H9 (cell line): Measurements from ENCODE around the gene BOD1. TPM values are rescaled to one million over a fixed set of nuclear protein-coding genes. Genes with fewer than 3 reads are reported as not detected.
A peak's percentile ranks its signal among the peaks of the same experiment; 100 is the strongest.

ENCODE experiments used
- DNase-seq: peaks from one replicate; pipeline ENCODE4 v3.0.0-alpha.2; 2017
- H2AFZ ChIP-seq: one replicate; pipeline ENCODE4 v1.6.1; 2013; ENCODE audit warnings: mild to moderate bottlenecking, low read length, control low read depth, moderate library complexity
- H2AK5ac ChIP-seq: 2 replicates; pipeline ENCODE4 v1.6.1; 2013; ENCODE audit warnings: low read length, control low read depth, mixed read lengths; ENCODE audit not compliant: insufficient read length
- H2BK120ac ChIP-seq: one replicate; pipeline ENCODE4 v1.6.1; 2013; ENCODE audit warnings: low read depth, mild to moderate bottlenecking, low read length, control low read depth, inconsistent platforms; ENCODE audit not compliant: poor library complexity, severe bottlenecking
- H2BK12ac ChIP-seq: 2 replicates; pipeline ENCODE4 v1.6.1; 2013; ENCODE audit warnings: low read length, control low read depth, mixed read lengths, low read depth; ENCODE audit not compliant: insufficient read length
- H2BK15ac ChIP-seq: 2 replicates; pipeline ENCODE4 v1.6.1; 2013; ENCODE audit warnings: low read depth, low read length, control low read depth
- H2BK20ac ChIP-seq: one replicate; pipeline ENCODE4 v1.6.1; 2013; ENCODE audit warnings: low read depth, mild to moderate bottlenecking, low read length, control low read depth, inconsistent platforms; ENCODE audit not compliant: poor library complexity, severe bottlenecking
- H2BK5ac ChIP-seq: 2 replicates; pipeline ENCODE4 v1.6.1; 2013; ENCODE audit warnings: low read length, control low read depth, mixed read lengths; ENCODE audit not compliant: insufficient read length
- H3K14ac ChIP-seq: 2 replicates; pipeline ENCODE4 v1.6.1; 2013; ENCODE audit warnings: low read length, control low read depth; ENCODE audit not compliant: insufficient read depth
- H3K18ac ChIP-seq: 2 replicates; pipeline ENCODE4 v1.6.1; 2013; ENCODE audit warnings: low read depth, mild to moderate bottlenecking, mixed read lengths, low read length, control low read depth; ENCODE audit not compliant: insufficient read length
- H3K23ac ChIP-seq: 2 replicates; pipeline ENCODE4 v1.6.1; 2013; ENCODE audit warnings: low read length, control low read depth, mixed read lengths, low read depth; ENCODE audit not compliant: insufficient read length
- H3K23me2 ChIP-seq: 2 replicates; pipeline ENCODE4 v1.6.1; 2013; ENCODE audit warnings: low read depth, mild to moderate bottlenecking, mixed read lengths, low read length, control low read depth; ENCODE audit not compliant: insufficient read length, poor library complexity, severe bottlenecking
- H3K27ac ChIP-seq: 2 replicates; pipeline ENCODE4 v1.5.1; 2013; ENCODE audit warnings: low read length, control low read depth, mixed read lengths, low read depth; ENCODE audit not compliant: insufficient read length
- H3K27me3 ChIP-seq: 2 replicates; pipeline ENCODE4 v1.6.1; 2013; ENCODE audit warnings: low read length, control low read depth, inconsistent platforms; ENCODE audit not compliant: insufficient read depth
- H3K4ac ChIP-seq: 2 replicates; pipeline ENCODE4 v1.6.1; 2013; ENCODE audit warnings: low read depth, mild to moderate bottlenecking, control low read depth, inconsistent platforms, low read length, moderate library complexity
- H3K4me1 ChIP-seq: 2 replicates; pipeline ENCODE4 v1.6.1; 2013; ENCODE audit warnings: low read length, control low read depth, inconsistent platforms; ENCODE audit not compliant: insufficient read depth
- H3K4me2 ChIP-seq: 2 replicates; pipeline ENCODE4 v1.6.1; 2013; ENCODE audit warnings: low read length, control low read depth, mixed read lengths; ENCODE audit not compliant: insufficient read length, insufficient read depth
- H3K56ac ChIP-seq: 2 replicates; pipeline ENCODE4 v1.6.1; 2013; ENCODE audit warnings: low read depth, mild to moderate bottlenecking, mixed read lengths, low read length, control low read depth; ENCODE audit not compliant: insufficient read length
- H3K79me1 ChIP-seq: 2 replicates; pipeline ENCODE4 v1.6.1; 2013; ENCODE audit warnings: low read depth, mild to moderate bottlenecking, moderate library complexity, low read length, control low read depth, inconsistent platforms; ENCODE audit not compliant: insufficient read depth, poor library complexity, severe bottlenecking
- H3K79me2 ChIP-seq: 2 replicates; pipeline ENCODE4 v1.6.1; 2013; ENCODE audit warnings: low read length, control low read depth, inconsistent platforms; ENCODE audit not compliant: insufficient read depth
- H3K9ac ChIP-seq: 2 replicates; pipeline ENCODE4 v1.6.1; 2013; ENCODE audit warnings: low read length, control low read depth, mixed read lengths; ENCODE audit not compliant: insufficient read length; ENCODE audit errors: extremely low read depth
- H3K9me3 ChIP-seq: one replicate; pipeline ENCODE4 v1.6.1; 2013; ENCODE audit warnings: low read depth, low read length, inconsistent platforms; ENCODE audit not compliant: control insufficient read depth
- H3T11ph ChIP-seq: one replicate; pipeline ENCODE4 v1.6.1; 2013; ENCODE audit warnings: mild to moderate bottlenecking, low read length, control low read depth, inconsistent platforms
- H4K20me1 ChIP-seq: one replicate; pipeline ENCODE4 v1.6.1; 2013; ENCODE audit not compliant: control insufficient read depth, insufficient read length, insufficient read depth
- H4K5ac ChIP-seq: 2 replicates; pipeline ENCODE4 v1.6.1; 2013; ENCODE audit warnings: low read depth, mild to moderate bottlenecking, mixed read lengths, low read length, control low read depth; ENCODE audit not compliant: insufficient read length
- H4K8ac ChIP-seq: replicated peaks from 2 replicates; pipeline ENCODE4 v1.6.1; 2013; ENCODE audit warnings: low read length, control low read depth, mixed read lengths, low read depth; ENCODE audit not compliant: insufficient read length
- H4K91ac ChIP-seq: 2 replicates; pipeline ENCODE4 v1.6.1; 2013; ENCODE audit warnings: low read depth, mild to moderate bottlenecking, moderate library complexity, mixed read lengths, low read length, control low read depth; ENCODE audit not compliant: insufficient read length
- H3K27ac Mint-ChIP-seq, 3 experiments: 2 replicates in 2 of 3; 3 replicates in 1 of 3; pipeline ENCODE4 v1.8.0; 2020 to 2021; ENCODE audit warnings: mixed read lengths in 3 of 3, mild to moderate bottlenecking in 1 of 3, moderate library complexity in 1 of 3
- H3K27me3 Mint-ChIP-seq: 2 replicates; pipeline ENCODE4 v1.8.0; 2021; ENCODE audit warnings: low read depth, mild to moderate bottlenecking, moderate library complexity, mixed read lengths
- H3K36me3 Mint-ChIP-seq, 3 experiments: 2 replicates in 2 of 3; 3 replicates in 1 of 3; pipeline ENCODE4 v1.8.0; 2020 to 2021; ENCODE audit warnings: low read depth in 3 of 3, mixed read lengths in 3 of 3; ENCODE audit not compliant: insufficient read depth in 1 of 3
- H3K4me1 Mint-ChIP-seq, 2 experiments: 2 replicates each; pipeline ENCODE4 v1.8.0; 2020; ENCODE audit warnings: mixed read lengths in 2 of 2
- H3K4me3 Mint-ChIP-seq, 2 experiments: 2 replicates in 1 of 2; 3 replicates in 1 of 2; pipeline ENCODE4 v1.8.0; 2020 to 2021; ENCODE audit warnings: mild to moderate bottlenecking in 2 of 2, mixed read lengths in 2 of 2, moderate library complexity in 1 of 2
- H3K9me3 Mint-ChIP-seq, 2 experiments: 2 replicates in 1 of 2; 3 replicates in 1 of 2; pipeline ENCODE4 v1.8.0; 2020; ENCODE audit warnings: mild to moderate bottlenecking in 2 of 2, mixed read lengths in 2 of 2, moderate library complexity in 1 of 2
- WGBS: extraction: QIAGEN DNeasy Blood & Tissue Kit; methylation state at CpG from one replicate; pipeline ENCODE4 v1.1.7; 2013; ENCODE audit warnings: missing lambda C conversion rate, low lambda C conversion rate, mixed read lengths; ENCODE audit not compliant: insufficient read length; ENCODE audit errors: extremely low coverage; 5-methylcytosine and 5-hydroxymethylcytosine counted together
- total RNA-seq: library from RNA; stranded (reverse); gene quantifications from 2 replicates; pipeline ENCODE4 v1.2.1, GENCODE V29; 2021
- TF ChIP-seq, protein P1 (sequence below): fragments of 200-600 bp; sonication (generic); conservative IDR thresholded peaks from 3 replicates; pipeline ENCODE4 v1.8.0; 2021; ENCODE audit warnings: antibody characterized with exemption, mild to moderate bottlenecking

The BOD1 gene
- total RNA-seq, 1 experiment from 2014 or later = 121 TPM

- WGBS = no CpG with 5 or more reads among the region's 7 CpGs
- H4K8ac ChIP-seq = no peak overlapping the region
- DNase-seq = no peak
- no peak overlapping the region for H4K5ac ChIP-seq
- H3K9ac ChIP-seq = no peak overlapping the region
- H4K20me1 ChIP-seq = no peaks in the 10 kb centered on the region
- H2AFZ ChIP-seq = no peak overlapping the region
- H2BK5ac ChIP-seq = no peak overlapping the region
- Mint-ChIP-seq H3K4me1 (peaks cover 35 to 39% of the 10 kb centered on the region in 2 experiments), H3K9me3 (no peaks in the 10 kb centered on the region), H3K4me3 (peak overlapping the region; percentile 95 to 97), H3K27me3 (no peaks in the 10 kb centered on the region), H3K36me3 (peaks cover 31 to 49% (median 40%) of the 10 kb centered on the region in 3 experiments), H3K27ac (peak overlapping the region in 1 of 3 experiments; percentile 47; a peak in 1 of 7 replicates)
- H3K9me3 ChIP-seq = no peaks in the 10 kb centered on the region
- H3K27me3 ChIP-seq = no peaks in the 10 kb centered on the region
- no peak overlapping the region for H3K18ac ChIP-seq
- H4K91ac ChIP-seq = no peak overlapping the region
- no peak overlapping the region for H3T11ph ChIP-seq
- H2BK120ac ChIP-seq = no peak overlapping the region
- no peak overlapping the region for H2BK15ac ChIP-seq
- peaks cover 4% of the 10 kb centered on the region for H3K23me2 ChIP-seq
- H3K4me1 ChIP-seq = peaks cover 5% of the 10 kb centered on the region
- no peak overlapping the region for H2AK5ac ChIP-seq
- H2BK20ac ChIP-seq = no peak overlapping the region
- H2BK12ac ChIP-seq = no peak overlapping the region
- no peak overlapping the region for H3K23ac ChIP-seq
- TF ChIP-seq, protein P1, sequence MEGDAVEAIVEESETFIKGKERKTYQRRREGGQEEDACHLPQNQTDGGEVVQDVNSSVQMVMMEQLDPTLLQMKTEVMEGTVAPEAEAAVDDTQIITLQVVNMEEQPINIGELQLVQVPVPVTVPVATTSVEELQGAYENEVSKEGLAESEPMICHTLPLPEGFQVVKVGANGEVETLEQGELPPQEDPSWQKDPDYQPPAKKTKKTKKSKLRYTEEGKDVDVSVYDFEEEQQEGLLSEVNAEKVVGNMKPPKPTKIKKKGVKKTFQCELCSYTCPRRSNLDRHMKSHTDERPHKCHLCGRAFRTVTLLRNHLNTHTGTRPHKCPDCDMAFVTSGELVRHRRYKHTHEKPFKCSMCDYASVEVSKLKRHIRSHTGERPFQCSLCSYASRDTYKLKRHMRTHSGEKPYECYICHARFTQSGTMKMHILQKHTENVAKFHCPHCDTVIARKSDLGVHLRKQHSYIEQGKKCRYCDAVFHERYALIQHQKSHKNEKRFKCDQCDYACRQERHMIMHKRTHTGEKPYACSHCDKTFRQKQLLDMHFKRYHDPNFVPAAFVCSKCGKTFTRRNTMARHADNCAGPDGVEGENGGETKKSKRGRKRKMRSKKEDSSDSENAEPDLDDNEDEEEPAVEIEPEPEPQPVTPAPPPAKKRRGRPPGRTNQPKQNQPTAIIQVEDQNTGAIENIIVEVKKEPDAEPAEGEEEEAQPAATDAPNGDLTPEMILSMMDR = no peak
- peaks cover 54% of the 10 kb centered on the region for H3K79me2 ChIP-seq
- H3K56ac ChIP-seq = no peak overlapping the region
- H3K27ac ChIP-seq = no peak overlapping the region
- peak overlapping the region; percentile 81 for H3K4me2 ChIP-seq
- no peaks in the 10 kb centered on the region for H3K79me1 ChIP-seq
- H3K14ac ChIP-seq = no peak overlapping the region
- no peak overlapping the region for H3K4ac ChIP-seq
Measured at GRCh38 chr5:173614591-173614990, 1.9 kb downstream of the BOD1 start.
